ENCODE data around the gene AGO3.

Gene AGO3

DNA sequence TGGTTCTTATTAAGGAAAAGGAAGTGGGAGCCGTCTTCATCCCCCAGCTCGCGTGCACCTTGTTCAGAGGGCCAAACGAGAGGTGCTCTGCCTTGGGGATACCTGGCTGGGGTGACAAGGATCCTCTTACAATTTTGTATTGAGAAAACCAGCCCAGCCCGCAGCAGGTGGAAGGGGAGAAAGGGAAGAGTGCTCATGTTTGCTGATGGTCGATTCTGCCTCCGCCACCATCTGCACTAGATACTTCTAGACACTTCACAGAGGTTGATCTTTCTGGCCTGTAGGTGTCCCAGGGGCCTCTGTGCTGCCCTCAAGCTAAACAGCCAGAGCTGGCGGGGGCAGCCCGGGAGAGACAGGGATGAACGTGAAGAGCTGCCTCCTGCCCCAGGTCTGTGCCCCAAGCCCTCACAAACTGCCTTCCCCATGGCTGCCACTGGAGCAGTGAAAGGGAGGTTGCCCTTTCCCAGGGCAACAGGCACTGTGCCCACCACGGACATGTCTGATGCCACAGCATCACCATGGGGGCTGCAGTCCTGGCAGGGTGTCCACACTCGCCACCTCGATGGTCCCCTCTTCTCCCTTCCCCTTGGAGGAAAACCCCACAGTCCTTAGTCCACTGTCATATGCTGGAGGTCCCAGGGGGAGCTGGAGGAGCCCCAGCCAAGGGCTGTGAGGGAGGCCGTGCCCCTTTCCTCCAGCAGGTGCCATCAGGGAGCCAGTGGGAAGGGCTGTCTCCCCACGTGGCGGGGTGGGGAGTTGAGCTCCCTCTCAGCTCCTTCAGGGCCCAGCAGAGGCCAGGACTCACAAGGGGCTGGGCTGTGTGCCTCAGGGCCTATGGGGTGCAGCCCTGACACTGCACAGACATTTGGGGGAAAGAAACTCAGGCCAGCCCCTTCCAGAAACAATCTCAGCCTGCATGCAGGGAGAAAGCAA is 165.9 kb downstream of the AGO3 start:
- DNase-seq: peak in 3 of 14 donors; percentile 17 to 48 (median 18)

DNA sequence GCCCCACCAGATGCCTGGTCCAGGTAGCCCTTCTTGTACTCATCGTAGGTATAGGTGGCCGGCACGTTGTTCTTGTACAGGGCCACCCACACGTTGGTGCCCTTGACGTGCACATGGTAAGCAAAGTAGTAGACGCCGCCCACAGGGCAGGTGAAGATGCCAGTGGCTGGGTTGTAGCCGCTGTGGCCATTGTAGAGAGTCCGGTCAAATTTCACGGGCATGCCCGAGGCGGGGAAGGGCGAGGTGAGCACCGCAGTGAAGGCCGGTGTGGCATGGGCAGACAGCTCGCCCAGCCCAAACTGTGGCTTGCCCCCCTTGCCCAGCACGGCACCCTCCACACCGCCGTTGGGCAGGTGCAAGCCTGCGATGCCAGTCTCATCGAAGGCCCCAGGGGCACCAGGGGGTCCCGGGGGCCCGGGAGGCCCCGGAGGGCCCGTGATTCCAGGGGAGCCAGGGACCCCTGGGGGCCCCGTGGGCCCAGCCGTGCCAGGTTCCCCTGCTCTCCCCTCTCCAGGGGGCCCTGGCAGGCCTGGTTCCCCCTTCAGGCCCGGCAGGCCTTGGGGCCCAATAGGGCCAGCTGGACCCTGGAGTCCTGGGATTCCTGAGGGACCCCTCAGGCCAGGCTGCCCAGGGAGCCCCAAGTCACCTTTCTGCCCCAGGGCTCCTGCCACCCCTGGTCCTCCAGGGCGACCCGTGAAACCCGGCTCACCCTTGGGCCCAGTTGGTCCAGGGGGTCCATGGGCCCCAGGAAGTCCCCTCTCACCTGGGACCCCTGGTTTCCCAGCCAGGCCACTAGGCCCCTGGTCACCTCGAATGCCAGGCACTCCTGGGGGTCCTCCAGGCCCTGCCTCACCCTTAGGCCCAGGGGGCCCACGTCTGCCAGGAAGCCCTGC is 167.0 kb downstream of the AGO3 start:
- no peak for DNase-seq

DNA sequence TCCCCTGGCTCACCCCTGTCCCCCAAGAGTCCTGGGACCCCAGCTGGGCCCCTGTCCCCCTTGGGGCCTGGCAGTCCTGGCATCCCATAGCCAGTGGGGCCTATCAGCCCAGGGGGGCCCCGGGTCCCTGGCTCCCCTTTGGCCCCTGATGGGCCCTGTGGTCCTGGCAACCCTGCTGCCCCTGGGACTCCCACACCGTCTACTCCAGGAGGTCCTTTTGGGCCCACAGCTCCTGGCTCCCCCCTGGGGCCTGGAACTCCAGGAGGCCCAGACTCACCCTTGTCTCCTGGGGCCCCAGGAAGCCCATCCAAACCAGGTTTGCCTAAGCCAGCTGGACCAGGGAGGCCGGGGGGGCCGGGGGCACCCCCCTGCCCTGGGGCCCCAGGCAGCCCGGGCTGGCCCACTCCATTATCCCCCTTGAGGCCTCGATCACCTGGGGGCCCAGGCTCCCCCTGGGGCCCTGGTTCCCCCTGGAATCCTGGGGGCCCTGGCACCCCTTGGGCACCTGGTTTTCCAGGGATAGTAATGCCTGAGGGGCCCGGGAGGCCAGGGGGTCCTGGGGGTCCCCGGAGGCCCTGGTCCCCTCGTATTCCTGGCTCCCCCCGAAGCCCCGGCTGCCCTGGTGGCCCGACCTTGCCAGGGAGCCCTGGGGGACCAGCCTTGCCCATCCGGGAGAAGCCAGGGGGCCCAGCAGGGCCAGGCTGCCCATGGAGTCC is 167.9 kb downstream of the AGO3 start:
- no peak for DNase-seq

DNA sequence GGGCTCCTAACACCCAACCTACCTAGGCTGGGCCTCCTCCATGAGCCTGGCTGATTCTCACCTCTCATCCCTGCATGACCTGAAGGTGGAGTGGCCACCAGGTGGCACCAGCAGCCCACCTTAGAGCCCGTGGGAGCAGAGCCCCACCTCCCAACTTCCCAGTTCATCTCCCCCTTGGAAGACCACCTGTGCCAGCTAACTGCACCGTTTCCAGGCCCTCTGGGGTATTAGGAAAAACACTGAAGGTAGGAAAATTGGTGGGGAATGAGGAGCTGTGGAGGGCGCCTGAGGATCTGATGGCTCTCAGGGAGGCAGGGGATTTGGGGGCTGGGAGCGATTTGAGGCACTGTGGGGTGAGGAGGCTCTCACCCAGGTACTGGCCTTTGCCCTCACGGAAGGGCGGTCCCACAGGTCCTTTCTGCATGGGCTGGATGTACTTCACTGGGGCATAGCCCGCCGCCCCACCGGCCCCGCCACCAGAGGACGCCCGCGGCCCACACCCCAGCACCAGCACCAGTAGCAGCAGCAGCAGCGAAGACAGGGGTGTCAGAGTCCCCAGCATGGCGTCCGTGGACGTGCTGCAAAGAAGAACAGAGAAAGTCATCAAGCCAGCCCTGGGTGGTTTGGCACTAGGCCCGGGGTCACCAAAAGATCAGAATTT is 168.9 kb downstream of the AGO3 start:
- DNase-seq: peak in 11 of 14 donors; percentile 19 to 67 (median 44)

DNA sequence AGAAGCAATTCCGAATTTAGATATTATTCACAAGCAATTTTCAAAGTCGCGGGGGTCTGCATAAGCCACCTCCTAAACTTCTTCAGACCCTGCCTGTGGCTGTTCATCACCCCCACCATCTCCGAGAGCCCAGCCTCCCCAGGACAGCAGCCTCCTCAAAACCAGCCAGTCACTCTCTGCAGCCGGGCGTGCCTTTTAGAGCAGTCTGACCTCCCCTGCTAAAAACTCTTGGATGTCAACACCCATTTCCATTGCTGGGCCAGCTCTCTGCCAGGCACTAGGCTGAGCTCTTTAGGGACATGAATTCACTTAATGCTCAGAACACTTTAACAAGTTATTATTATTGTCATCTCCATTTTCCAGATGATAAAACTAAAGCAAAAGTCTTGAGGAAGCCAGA is 169.5 kb downstream of the AGO3 start:
- DNase-seq: no peak

DNA sequence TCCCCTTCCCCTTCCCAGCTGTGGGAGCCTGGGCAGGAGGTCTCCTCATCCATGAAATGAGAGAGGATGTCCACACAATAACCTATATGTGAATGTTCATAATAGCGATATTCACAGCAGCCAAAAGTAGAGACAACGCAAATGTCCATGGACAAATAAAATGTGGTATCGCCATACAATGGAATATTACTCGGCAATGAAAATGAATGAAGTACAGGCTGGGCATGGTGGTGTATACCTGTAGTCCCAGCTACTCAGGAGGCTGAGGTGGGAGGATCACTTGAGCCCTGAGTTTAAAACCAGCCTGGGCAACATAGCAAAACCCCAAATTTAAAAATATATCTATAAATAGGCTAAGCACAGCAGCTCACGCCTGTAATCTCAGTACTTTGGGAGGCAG is 170.6 kb downstream of the AGO3 start:
- DNase-seq: no peak

DNA sequence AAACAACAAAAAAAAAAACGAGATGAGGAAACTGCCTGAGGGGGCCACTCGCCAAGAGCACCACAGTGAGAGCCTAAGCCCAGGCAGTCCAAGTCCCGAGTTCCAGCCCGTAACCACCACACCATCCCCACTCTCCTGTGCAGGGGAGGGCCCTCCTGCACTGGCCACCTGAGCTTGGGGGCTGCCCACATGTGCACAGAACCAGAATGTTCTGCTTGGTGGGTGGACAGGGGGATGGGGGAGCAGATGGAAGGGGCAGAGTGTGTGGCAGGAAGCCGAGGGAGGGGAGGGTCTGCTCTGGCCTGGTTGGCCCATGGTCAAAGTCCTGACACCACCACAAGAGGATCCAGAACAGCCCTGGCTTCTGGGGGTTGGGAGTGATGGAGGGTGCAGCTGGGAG is 175.4 kb downstream of the AGO3 start:
- DNase-seq: no peak

DNA sequence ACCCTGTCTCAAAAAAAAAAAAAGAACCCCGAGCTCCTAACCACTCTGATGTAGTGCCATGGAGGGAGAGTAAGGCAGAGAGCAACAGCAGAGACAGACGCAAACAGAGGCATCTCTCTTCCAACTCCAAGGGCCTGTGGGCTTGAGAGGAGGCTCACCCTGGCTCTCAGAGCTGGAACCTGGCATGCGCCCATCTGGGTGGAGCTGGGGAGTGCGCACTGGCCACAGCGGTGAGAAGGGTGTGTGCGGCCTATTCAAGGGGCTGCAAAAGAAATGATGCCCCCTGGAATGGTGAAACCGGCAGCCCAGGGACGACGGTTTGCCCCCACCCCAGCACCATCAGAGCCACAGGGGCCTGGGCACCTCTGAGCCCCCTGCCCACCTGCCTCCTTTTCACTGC is 176.5 kb downstream of the AGO3 start:
- no peak for DNase-seq

DNA sequence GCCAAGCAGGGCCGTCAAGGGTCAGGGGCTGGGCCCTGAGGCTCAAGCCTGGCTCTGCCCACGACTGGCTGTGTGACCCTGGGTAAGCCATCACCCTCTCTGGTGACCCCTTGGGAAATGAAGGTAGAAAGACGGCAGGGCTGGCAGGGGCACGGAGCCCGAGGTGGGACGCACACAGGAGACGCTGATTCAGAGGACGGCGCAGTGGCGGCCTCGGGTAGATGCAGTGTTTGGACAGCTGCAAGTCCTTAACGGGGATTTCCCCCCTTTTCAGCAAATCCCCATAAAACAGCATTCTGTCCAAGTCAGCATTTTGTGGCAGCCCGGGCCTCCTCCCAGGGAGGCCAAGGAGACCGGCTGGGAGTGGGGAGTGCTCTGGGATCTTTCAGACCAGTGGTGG is 177.4 kb downstream of the AGO3 start:
- DNase-seq: no peak

DNA sequence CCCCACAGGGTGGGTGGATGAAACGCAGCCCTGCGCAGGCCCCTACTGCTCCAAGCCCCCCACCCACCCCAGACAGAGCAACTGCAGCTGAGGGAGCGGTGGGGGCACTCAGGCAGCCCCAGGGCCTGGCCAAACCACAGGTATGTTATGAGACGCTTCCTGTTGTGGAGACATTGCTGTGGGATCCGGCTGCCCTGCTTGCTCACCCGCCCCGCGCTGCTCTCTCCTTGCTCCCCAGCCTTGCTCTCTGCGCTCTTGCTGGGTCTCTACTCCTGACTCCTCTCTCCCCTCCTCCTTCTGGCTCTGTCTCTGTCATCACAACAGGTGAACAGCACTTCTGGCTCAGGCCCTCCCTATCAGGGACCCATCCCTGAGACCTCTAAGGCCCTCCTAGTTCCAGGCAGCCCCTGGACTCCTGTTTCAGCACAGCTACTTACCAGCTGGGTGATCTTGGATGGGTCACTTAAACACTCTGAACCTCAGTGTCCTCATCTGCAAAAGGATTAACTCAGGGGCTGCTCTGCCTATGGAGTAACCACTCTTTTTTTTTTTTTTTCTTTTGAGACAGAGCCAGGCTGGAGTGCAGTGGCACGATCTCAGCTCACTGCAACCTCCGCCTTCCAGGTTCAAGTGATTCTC is 178.3 kb downstream of the AGO3 start:
- no peak for DNase-seq

DNA sequence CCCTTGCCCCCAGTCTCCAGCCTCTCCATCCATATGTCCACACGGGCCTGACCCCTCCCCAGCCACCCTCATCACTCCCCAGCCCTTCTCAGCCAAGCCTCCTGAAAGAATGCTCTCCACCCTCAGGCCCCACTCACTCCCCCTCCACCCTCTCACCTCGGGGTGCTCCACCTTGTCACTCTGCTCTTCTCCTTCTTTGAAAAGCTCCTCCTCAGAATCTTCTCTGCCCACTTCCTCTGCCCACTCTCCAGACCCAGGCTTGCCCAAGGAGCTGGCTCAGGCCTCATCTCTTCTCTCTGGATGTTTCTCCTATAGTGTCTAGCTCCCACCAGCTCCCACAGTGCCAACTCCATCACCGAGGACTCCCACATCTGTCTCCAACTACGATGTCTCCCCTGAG is 180.2 kb downstream of the AGO3 start:
- DNase-seq: no peak

DNA sequence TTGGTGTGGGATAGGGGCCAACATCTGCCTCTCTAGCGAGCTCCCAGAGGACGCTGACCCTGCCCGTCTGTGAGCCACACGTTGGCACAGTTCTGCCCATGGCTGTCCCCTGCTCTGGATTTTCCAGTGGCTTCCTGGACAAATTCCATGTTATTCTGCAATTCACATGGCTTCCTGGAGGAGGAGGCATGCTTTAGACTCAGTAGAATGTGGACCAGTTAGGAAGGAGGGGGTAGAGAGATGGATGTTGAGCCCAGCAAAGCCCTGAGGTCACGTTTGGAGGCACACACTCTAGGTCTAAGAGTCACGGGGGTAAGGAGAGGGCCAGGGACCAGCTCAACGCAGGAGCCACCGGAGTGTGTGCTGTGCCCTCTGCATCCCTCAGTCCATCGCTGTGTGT is 181.9 kb downstream of the AGO3 start:
- no peak for DNase-seq

DNA sequence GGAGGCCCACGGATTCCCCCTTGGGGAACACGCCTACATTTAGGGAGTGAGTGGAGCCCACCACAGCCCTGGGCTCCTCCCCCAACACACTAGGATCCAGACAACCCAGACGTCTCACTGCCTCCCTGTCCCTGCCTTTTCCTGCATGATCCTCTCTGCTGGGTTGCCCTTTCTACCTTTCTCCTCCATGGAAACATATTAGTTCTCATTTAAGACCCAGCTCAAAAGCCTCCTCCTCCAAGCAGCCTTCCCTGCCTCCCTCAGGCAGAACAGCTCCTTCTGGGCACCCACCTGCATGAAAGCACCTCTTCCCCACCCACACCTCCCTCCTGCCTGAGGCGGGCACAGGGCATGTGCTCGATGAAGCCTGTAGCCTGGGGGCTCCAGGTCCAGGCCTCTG is 183.5 kb downstream of the AGO3 start:
- no peak for DNase-seq

DNA sequence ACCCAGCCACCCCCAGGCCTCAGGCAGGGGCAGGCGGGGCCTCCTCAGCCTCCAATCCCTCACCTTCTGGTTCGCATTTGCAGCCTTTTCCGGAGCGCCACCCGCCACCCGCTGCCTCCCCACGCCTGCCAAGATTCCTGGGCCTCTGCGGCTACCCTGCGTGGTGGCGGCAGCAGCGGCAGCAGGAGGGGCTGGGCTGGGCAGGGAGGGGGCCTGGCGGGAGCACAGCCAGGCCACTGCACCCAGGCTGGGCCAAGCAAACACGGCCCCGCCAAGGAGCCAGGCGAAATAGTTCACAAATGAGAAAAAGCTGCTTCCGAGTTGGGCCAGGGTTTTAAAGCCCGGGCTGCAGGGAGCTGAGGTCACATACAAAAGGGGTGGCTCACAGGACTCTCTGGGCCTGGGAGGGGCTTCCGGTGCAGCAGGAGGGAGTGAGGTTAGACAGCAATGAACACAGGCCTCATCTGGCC is 184.3 kb downstream of the AGO3 start:
- peak in 10 of 14 donors; percentile 16 to 86 (median 37) for DNase-seq

DNA sequence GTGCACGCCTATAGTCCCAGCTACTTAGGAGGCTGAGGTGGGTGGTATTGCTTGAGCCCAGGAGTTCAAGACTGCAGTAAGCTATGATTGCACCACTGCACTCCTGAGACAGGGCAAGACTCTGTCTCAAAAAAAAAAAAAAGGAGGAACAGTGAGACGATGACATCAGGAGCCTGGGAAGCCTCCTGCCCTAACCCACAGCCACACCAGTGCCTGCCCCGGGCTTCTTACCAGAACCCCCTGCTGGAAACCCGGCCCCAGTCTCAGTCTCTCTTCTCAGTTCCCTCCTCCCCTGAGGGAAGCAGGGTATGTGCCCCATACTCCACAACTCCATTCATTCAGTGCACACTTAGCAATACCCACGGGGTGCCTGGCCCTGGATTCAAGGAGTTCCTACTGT is 185.0 kb downstream of the AGO3 start:
- DNase-seq: no peak

DNA sequence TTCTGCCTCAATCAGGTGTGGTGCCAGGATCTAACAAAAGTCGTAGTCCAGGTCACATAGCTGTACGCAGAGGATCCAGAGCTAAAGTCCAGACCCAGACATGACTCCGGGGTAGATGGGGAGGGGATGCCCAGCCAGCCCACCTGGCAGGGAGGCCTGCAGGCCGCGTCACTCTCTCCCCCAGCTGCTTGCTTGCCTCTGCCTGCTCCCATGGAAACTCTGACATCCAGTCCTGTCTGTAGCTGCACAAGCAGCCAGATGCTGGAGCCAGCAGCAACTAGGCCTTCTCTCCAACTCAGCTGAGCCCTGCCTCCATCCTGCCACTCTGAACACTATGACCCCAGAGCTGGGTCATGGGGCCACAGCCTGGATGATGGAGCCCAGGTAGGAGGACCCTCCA is 186.0 kb downstream of the AGO3 start:
- peak in 3 of 14 donors; percentile 15 to 19 (median 16) for DNase-seq

DNA sequence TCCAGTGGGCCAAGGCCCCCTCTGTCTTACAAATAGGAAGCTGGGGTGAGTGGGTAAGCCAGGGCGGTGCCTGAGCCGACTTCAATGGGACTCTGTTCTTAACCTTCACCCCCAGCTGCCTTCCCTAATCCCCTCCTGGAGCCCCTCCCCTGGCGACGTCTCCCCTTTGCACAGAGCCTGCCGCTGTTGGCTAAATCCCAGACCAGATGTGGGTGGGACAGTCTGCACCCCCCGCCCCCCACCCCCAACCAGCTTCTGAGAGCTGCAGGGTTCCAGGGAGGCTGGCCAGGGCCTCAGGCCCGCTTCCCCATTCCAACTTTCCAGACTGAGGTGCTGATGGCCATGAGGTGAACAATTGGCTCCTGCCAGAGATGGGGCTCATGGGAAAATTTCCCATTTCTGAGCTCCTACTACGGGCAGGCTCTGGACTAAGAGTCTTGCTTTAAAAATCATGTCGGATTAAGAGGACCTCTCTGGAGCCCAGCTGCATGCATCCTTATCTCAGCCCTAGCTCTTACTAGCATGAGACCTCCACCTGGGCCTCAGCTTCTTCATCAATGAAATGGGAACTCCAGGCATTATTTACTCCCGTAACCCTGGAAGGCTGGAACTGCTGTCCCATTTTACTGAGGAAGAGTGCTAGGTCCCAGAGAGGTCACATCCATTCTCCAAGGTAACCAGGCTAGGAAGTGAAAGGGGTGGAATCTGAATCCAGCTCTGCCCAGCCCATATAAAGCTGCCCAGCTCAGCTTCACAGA is 187.7 kb downstream of the AGO3 start:
- no peak for DNase-seq

DNA sequence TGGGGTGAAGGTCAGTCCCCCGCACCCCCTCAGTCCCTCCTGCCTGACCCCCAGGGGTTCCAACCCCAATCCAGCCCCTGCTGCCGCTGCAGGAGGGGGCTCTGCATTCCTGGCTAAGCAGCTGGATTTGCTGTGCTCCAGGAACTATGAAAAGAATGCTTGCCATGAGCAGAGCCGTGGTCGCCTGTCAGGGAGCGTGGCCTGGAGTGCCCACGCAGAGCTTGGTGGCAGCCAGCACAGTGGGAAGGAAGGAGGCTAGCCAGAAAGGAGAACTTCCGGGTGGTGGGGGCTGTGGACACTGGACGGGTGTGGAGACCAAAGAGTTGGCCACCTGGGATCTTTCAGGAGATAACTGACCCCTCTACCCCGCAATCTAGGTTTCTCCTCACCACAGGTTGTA is 188.6 kb downstream of the AGO3 start:
- no peak for DNase-seq
